Ovary (tissue), 3 donors: ENCODE data around the gene HSPA8.

Experiments
- EP300 ChIP-seq: sonication (generic); formaldehyde crosslinking; IDR thresholded peaks from one replicate; pipeline ENCODE4 v1.6.1; 2017; ENCODE audit warnings: antibody characterized with exemption
- POLR2A ChIP-seq: fragments of 450-650 bp; IDR thresholded peaks from one replicate; pipeline ENCODE4 v1.6.1; 2017; ENCODE audit warnings: antibody characterized with exemption, mild to moderate bottlenecking, moderate library complexity
- TF ChIP-seq, protein P1 (sequence below), 3 donors: fragments of 450-650 bp in 2 of 3; fragments of 200-600 bp in 1 of 3; IDR thresholded peaks; one replicate each; pipeline versions ENCODE4 v1.5.1 to v1.8.0; 2016 to 2022; ENCODE audit warnings: antibody characterized with exemption in 3 of 3, mild to moderate bottlenecking in 1 of 3
- donor health status: DM: no; HTN: no; CAD: no.

DNA sequence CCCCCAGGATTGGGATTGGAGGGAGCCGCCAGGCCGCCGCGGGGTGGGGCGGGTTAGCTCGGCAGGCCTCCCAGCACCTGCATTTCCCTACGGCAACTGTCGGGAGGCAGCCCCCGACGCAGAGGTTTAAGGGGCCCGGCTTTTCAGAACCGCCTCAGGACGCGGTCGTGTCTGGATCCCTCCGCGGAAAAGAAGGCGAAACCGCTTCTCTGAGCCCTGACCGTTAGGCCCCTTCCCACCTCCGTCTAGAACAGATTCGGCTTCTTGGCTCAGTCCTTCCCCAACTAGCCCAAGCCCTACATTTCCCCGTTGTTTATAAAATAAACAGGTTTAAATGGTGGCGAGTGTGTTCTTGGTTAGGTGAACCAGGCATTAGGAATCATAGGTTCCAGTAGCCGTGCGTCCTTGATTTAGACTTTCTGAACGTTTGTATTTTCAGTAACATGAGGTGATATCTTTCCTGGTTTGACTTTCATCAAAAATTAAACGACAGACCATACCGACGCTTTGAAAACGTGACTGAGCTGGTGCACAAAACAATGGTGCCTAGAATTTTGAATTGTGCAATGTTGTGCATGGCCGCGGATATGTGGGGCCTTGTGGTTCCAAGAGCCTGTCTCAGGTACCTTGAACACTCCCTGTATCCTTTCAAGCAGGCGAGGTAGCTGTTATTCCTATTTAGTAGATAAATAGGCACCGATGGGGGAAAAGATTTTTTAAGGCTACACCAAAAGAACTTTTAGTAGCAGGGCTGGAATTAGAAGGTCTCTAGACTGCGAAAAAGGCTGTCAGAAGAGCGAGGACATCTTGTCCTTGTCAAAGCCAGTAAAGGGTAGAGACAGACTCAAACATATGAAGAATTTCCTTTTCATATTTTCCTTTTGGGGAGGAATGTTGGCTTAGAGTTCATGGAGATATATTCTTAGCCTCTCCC is 1.2 kb upstream of the HSPA8 start:
- peak; percentile 2 for TF ChIP-seq POLR2A
- no peak for TF ChIP-seq EP300
- TF ChIP-seq, protein P1, sequence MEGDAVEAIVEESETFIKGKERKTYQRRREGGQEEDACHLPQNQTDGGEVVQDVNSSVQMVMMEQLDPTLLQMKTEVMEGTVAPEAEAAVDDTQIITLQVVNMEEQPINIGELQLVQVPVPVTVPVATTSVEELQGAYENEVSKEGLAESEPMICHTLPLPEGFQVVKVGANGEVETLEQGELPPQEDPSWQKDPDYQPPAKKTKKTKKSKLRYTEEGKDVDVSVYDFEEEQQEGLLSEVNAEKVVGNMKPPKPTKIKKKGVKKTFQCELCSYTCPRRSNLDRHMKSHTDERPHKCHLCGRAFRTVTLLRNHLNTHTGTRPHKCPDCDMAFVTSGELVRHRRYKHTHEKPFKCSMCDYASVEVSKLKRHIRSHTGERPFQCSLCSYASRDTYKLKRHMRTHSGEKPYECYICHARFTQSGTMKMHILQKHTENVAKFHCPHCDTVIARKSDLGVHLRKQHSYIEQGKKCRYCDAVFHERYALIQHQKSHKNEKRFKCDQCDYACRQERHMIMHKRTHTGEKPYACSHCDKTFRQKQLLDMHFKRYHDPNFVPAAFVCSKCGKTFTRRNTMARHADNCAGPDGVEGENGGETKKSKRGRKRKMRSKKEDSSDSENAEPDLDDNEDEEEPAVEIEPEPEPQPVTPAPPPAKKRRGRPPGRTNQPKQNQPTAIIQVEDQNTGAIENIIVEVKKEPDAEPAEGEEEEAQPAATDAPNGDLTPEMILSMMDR (IDR thresholded peaks at IDR 0.05) = peak in 1 of 3 donors; percentile 22
